Stimulated activated CD4-positive, alpha-beta T cell treated with anti-CD3 and anti-CD28 coated beads, Interleukin-15, amount 100 ng/mL, for 24 hours (primary cell): Measurements from ENCODE around the gene SHC1.

Experiments
- DNase-seq: peaks from one replicate; pipeline ENCODE4 v3.0.0-alpha.2; 2020

SHC1 gene

DNA sequence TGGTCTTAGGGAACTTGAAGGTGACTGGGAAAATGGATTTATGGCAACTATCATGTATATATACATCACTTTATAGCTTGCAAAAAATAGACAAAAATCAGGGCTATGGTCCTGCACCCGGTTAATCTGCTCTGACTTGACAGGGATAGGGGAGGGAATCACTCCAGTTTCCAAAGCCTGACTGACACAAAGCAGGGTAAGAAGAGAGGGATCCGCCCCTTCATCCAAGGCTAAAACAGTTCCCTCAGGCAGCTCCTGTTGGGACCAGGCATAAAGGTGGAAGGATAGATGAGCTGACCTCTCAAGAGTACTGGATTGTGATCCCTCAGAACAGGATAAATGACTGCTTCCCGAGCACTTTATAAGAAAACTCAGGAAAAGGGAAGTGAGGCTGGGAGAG is 16.0 kb downstream of the SHC1 start:
- DNase-seq, result no peak

GRCh38 chr1:154953611-154954038 is 16.9 kb downstream of the SHC1 start:
- no peak for DNase-seq

DNA sequence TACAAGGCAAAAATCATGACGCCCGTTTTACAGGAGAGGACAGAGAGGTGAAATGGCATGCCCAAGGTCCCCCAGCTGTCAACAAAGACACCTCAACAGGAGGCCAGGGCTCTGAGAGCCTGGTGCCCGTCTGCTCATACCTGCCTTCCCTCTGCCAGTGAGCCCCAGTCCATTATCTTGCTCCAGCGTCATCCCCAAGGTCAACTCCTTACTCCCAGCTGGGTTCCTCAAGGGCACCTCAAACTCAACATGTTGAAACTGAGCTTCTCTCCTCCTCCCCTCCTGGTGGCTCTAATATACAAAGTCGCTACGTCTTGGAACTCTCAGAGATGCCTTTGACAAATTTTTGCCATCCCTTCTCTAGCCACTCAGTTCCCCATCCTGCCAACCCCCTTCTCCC is 17.9 kb downstream of the SHC1 start:
- no peak for DNase-seq

DNA sequence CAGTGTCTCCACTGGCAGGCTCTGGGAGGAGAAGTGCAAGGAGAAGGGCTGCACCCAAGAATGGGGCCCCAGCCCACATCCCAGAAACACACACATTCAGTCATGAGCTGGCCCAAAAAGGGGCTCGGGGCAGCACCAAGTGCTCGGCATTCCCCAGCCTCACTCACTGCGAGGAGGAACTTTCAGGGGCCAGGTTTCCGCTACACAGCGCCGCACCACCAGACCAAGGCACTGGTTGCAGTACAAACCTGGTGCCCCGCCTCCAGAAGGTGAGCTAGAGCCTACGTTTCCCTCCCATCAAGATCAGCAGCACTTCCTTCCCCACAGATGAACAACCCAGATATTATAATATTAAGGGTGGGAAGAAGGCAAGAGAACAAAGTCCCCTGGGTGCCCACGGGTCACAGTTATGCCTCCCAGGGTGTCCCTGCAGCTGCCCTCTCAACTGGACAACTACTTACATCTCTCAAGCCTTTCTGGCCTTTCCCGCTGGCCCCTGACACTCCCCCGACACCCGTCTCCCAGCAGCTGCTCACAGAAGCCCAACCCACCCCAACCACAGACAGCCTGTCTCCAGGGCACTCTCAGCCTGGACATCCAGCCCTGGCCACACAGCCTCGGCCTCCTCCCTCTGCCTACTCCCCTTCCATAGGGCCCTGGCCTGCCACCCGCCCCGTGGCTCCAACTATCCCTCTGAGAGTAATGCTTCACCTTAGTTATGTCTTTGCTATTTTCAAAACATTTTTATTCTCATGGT is 18.5 kb downstream of the SHC1 start:
- DNase-seq, result peak; percentile 79

DNA sequence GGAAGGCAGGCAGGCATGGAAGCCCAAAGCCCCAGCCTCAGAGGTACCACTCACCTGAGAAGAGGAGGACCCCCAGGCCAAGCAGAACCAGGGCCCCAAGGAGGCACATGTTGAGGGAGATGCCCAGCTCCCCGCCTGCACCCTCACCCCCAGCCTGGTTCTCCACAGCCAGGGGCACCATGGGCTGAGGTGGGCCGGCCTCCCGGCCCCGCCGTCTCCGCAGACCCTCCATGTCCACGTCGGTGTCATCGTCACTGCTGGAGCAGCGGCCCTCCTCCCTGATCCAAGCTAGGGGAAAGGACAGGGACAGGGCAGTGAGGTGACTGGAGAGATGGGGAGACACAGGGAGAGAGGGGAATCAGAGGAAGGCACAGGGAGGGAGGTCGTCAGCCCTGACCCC is 22.5 kb downstream of the SHC1 start:
- no peak for DNase-seq

DNA sequence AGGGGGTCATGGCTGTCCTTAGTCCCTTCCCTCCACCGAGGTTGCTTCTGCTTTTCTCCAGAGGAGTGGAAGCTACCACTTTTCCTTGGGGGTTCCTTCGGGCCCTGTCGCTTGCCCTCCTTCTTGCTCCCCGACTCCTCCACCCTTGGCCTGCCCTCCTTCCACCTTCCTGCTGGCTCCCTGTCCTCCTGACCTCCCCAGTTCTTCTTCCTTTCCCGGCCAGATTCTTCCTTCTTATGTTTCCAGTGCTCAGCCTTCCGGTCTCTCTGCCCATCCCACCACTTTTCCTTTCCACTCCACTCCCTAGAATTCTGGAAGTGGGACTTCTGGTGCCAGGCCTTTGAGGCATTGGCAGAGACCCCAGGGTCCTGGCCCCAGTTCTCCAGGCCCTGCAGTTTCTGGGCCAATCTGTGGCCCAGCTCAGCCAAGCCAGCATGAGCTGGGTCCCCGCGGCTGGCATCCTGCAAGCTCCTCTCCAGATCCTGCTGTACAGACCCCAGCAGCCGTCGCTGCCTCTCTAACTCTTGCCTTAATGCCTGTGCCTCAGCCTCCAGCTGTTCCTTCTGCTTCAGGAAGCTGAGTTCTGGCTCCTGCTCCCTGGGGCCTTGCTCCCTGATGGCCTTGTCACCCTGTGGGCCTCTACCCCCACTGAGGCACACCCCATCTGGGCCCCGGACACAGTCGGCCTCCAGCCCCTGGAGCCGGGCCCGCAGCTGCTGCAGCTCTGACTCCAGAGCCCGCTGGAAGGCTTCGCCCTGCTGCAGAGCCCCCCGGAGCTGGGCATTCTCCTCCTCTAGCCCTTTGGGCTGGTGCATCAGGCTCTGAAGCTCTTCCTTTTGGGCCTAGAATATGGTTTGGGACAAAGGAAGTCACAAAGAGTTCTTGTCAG is 24.3 kb downstream of the SHC1 start:
- DNase-seq, result no peak

DNA sequence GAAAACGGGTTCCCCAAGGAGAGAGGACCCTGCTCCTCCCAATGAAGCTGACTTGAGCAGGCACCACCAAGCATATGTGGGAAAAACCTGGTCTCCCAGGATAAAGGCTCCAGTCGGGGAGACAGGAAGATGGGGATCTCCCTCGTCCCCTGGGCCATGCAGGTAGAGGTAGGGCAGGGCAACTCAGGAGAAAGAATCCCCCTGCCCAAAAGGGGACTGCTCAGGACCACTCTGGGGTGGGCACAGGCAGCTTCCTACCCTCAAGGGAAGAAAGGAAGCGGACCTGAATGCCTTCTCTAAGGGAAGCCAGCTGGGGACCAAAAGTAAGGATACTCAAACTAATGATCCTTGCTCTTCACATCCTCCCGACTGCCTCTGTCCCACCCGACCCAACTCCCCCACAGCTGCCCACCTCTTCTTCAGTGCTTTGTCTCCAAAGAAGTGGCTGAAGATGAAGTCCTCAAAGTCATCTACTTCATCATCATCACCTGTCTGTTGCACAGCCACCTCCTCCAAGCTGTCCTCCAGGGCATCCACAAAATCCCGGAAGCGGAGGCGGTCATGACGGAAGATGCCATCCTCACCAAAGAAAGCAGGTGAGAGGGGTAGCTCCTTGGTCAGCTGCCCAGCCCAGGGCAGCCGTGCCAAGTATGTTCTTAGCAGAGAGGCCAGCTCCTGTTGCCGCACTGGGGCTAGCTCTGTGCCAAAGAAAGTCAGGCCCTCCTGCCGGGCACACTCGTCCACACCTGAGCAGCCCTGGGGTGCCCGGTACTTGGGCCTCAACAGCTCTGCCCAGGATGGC is 25.2 kb downstream of the SHC1 start:
- no peak for DNase-seq

- DNase-seq, result no peak
Observed at GRCh38 chr1:154944401-154945159, 26.0 kb downstream of the SHC1 start.

GRCh38 chr1:154943649-154944400 is 26.7 kb downstream of the SHC1 start:
- peak; percentile 60 for DNase-seq

GRCh38 chr1:154941333-154942013 is 29.1 kb downstream of the SHC1 start:
- DNase-seq, result no peak

DNA sequence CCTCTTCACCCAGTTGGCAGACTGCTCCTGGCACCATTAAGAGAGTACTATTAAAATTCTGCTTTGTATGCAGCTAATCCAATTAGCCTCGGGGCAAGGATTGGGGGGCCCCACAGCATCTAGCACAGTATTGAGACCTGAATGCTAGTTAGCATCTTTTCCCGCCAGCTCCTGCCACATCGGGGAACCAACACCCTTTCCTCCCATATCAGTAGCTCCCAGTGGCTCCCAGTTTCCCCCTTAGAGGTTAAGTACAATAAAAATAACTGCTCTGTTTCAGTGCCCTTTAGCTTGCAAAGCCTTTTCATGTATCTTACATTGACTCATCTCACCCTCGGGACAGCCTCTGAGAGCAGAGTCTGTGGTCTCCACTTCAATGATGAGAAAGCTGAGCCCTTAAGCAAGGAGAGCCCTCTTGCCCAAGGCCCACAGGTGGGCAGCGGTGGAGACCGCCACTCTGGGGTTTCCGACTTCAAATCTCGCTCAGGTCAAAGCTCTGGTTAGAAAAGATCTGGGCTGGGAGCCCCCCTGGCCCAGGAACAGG is 29.8 kb downstream of the SHC1 start:
- DNase-seq, result no peak

- no peak for DNase-seq
Observed at GRCh38 chr1:154940213-154940560, 30.4 kb downstream of the SHC1 start.

GRCh38 chr1:154938604-154939399 is 31.7 kb downstream of the SHC1 start:
- DNase-seq, result no peak

GRCh38 chr1:154937988-154938386 is 32.6 kb downstream of the SHC1 start:
- no peak for DNase-seq

GRCh38 chr1:154937085-154937987 is 33.2 kb downstream of the SHC1 start:
- peak; percentile 93 for DNase-seq

- DNase-seq, result peak; percentile 96
Observed at GRCh38 chr1:154936555-154937084, 33.9 kb downstream of the SHC1 start, which contains the start of gene PMVK. Gene PMVK, minus strand, starts transcription at chr1:154936719. Its CDS starts 34 bp downstream, at chr1:154936685.

GRCh38 chr1:154935749-154936554 is 34.6 kb downstream of the SHC1 start:
- DNase-seq, result peak; percentile 39
